CD4-positive, alpha-beta T cell treated with Interleukin-4 for 4 hours (primary cell): ENCODE data around the gene THAP11.
A peak's percentile ranks its signal among the peaks of the same experiment; 100 is the strongest.

Experiments
- DNase-seq: peaks from one replicate; pipeline ENCODE4 v3.0.0-alpha.2; 2020

Gene THAP11

DNA sequence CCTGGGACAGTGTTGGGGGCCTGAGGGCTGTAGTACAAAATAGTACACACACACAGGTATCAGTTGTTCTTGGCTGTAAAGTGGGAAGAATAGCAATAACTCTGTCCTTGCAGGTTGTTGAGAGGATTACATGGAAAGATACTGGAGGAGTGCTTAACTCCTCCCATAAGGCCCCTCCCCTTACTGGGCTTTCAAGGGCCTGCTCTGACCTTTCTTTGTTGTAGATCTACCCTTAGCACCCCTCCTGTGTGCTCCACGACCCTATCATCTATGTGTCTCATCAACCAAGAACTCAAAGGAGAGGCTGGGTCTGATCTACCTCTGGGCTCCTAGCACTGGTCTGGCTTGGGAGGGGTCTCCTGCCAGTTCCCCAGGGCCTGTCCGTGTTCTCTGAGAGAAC is 22.5 kb downstream of the THAP11 start:
- DNase-seq, result no peak

DNA sequence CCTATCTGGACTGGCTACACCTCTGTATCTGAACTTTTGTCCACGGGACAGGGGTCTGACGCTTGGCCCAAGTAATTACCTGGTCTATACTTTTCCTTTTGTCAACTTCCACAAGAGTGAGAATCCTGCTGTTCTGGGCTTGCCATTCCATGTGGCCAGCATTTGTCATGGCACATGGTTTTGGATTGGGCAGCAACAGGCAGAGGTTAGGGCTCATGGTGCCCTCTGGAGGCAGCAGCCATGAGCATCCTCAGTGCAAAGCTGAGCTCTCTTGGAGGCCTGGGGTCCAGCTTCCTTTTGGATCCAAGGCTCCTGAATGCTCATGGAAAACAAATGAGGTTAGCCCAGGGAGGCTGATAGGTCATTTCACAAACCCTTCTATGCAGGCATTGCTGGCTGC is 23.2 kb downstream of the THAP11 start:
- no peak for DNase-seq

DNA sequence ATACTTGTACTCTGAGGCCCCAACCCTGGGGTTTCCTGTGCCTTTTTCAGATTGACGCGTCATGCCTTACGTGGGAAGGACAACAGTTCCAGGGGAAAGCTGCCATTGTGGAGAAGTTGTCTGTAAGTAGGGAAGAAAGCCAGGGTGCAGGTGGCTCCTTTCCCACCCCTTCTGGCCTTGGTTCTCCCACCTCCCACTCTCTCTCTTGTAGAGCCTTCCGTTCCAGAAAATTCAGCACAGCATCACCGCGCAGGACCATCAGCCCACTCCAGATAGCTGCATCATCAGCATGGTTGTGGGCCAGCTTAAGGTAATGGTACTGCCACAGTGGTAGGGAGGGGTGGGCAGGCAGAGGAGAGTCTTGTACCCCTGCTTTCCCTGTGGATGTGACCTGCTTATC is 26.2 kb downstream of the THAP11 start:
- DNase-seq, result no peak

DNA sequence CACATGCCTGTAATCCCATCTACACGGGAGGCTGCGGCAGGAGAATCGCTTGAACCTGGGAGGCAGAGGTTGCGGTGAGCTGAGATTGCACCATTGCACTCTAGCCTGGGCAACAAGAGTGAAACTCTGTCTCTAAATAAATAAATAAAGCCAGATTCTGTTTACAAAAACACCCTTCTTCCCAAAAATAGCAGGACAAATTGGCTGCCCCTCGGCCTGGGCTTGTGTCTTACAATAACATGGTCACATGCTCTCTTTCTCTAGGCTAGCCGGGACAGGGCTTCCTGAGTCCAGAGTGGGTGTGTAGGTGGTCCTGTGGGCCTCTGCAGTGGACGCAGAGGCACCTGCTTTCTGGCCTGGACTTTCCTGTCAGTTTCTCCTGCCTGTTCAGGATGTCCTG is 27.5 kb downstream of the THAP11 start:
- no peak for DNase-seq

GRCh38 chr16:67871256-67871655 is 29.1 kb downstream of the THAP11 start:
- DNase-seq, result no peak

- no peak for DNase-seq
These were observed 30.1 kb downstream of the THAP11 start for GRCh38 chr16:67872131-67872630.

DNA sequence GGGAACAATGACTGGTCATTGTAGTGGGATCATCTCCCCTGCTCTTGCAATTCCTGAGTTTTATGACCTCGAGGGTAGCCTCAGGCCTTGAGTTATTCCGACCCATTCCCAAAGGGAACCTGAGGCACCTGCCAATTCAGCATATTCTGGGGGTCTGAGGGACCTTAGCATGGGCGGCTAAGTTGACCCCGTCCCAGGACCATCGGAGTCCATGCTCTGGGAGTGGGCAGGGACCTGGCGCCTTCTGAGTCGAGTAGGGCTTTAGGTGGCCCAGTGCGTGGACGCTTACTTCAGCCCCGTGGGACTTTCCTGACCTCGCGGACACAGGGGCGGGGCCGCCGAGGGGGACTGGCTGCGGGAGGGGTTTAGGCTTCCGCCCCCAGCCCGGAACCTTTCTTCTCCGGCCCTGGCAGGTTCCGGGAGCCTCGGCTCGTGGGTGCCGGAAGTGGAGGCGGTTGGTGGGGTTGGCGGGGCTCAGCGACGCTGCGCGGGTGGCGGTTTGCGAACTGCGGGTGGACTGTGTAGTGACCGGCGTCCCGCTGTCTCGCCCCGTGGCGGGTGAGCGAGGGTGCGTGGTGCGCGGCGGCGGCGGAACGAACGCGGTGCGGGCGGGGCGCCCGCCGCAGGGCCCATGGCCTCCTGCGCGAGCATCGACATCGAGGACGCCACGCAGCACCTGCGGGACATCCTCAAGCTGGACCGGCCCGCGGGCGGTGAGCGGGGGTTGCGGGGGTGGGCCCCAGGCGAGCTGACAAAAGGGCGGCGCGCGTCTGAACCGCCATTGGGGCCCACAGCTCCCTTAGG is 30.7 kb downstream of the THAP11 start, which contains the start of gene EDC4:
Gene EDC4 (plus strand): TSS at position 422 of the 804 bp plus-strand sequence. CDS start 210 bp downstream, at position 632.
- DNase-seq, result peak; percentile 87

- no peak for DNase-seq
These were observed 31.6 kb downstream of the THAP11 start for GRCh38 chr16:67873435-67874370.

- DNase-seq, result no peak
These were observed 32.3 kb downstream of the THAP11 start for GRCh38 chr16:67874372-67874771.

GRCh38 chr16:67877064-67877463 is 34.9 kb downstream of the THAP11 start:
- DNase-seq, result no peak

DNA sequence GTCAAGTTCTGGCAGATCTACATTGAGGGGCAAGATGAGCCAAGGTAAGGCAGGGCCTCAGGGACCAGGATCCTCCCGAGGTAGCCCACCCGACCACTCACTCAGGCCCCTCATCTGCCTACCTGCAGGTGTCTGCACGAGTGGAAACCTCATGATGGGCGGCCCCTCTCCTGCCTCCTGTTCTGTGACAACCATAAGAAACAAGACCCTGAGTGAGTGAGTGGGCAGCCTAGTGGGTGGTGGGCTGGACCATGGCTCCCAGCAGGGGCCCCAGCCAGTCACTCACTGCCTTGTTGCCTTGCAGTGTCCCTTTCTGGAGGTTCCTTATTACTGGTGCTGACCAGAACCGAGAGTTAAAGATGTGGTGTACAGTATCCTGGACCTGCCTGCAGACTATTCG is 36.1 kb downstream of the THAP11 start:
- DNase-seq, result no peak

DNA sequence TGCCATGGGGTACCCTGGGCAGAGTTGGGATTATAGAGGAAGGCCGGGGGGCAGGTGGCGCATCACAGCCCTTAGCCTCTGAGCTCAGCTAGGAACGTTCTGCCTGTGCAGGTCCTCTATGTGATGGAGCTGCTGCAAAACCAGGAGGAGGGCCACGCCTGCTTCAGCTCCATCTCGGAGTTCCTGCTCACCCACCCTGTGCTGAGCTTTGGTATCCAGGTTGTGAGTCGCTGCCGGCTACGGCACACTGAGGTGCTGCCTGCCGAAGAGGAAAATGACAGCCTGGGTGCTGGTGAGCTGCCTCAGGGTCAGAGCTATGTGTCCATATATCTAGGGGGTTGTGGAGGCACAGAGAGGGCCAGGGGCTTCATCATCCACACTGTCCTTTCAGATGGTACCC is 36.7 kb downstream of the THAP11 start:
- DNase-seq, result no peak

GRCh38 chr16:67879462-67879861 is 37.3 kb downstream of the THAP11 start:
- no peak for DNase-seq

DNA sequence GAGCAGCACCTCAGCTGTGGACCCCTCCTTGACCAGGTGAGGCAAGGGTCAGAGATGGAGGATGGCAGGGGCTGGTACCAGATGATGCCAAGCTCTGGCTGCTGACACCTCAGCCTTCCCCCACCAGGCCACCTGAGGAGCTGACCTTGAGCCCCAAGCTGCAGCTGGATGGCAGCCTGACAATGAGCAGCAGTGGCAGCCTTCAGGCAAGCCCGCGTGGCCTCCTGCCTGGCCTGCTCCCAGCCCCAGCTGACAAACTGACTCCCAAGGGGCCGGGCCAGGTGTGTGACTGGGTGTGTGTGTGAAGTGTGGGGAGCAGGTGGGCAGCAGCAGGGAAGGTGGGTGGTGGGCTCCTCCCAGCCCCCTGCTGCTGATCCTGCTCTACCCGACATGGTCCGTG is 37.8 kb downstream of the THAP11 start:
- DNase-seq, result no peak

DNA sequence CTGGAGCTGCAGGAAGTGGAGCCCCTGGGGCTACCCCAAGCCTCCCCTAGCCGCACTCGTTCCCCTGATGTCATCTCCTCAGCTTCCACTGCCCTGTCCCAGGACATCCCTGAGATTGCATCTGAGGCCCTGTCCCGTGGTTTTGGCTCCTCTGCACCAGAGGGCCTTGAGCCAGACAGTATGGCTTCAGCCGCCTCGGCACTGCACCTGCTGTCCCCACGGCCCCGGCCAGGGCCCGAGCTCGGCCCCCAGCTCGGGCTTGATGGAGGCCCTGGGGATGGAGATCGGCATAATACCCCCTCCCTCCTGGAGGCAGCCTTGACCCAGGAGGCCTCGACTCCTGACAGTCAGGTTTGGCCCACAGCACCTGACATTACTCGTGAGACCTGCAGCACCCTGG is 38.5 kb downstream of the THAP11 start:
- no peak for DNase-seq

- DNase-seq, result no peak
These were observed 39.6 kb downstream of the THAP11 start for GRCh38 chr16:67881621-67882161.

DNA sequence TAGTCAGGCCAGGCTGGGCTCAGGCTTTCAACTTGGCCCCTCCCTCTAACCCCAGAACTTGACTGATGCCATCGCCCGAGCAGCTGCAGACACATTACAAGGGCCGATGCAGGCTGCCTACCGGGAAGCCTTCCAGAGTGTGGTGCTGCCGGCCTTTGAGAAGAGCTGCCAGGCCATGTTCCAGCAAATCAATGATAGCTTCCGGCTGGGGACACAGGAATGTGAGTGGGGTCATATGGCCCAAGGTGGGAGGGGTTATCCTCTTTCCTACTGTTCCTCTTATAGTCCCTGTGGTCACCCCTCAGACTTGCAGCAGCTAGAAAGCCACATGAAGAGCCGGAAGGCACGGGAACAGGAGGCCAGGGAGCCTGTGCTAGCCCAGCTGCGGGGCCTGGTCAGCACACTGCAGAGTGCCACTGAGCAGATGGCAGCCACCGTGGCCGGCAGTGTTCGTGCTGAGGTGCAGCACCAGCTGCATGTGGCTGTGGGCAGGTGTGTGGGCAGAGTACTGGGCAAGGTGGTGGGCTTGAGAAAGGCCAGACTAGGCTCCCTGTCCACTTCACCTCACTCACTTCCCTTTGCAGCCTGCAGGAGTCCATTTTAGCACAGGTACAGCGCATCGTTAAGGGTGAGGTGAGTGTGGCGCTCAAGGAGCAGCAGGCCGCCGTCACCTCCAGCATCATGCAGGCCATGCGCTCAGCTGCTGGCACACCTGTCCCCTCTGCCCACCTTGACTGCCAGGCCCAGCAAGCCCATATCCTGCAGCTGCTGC is 40.4 kb downstream of the THAP11 start:
- DNase-seq, result no peak

- no peak for DNase-seq
These were observed 41.2 kb downstream of the THAP11 start for GRCh38 chr16:67883146-67883871.

DNA sequence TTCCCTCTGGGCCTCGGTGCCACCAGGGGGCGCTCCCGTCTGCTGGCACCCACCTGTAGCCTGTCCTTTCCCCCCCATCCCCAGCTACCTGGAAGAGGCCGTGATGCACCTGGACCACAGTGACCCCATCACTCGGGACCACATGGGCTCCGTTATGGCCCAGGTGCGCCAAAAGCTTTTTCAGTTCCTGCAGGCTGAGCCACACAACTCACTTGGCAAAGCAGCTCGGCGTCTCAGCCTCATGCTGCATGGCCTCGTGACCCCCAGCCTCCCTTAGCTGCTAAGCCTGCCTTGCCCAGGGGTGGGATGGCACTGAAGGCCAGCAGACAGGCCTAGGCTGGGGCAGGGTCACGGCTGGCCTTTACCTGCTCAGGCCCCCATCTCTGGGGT is 41.7 kb downstream of the THAP11 start:
- peak; percentile 55 for DNase-seq

DNA sequence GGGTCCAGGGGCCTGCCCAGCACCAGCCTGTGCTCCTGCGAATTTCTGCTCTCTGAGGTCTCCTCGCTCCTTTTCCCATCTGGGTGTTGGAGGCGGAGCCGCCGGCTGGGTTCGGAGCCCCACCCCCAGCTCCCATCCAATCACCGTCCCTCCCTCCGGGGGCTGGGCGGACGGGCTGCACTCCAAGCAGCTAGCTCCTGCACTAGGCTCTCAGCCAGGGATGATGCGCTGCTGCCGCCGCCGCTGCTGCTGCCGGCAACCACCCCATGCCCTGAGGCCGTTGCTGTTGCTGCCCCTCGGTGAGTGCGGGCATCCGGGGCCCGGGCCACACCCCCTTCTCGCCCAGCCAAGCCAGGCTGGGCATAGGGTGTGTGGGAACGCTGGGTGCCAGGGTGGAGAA is 42.6 kb downstream of the THAP11 start, which contains the start of gene NRN1L:
Gene NRN1L (plus strand): TSS at position 202 of the 400 bp plus-strand sequence. CDS start 19 bp downstream, at position 221.
- no peak for DNase-seq

GRCh38 chr16:67885545-67885944 is 43.4 kb downstream of the THAP11 start:
- no peak for DNase-seq

GRCh38 chr16:67885976-67886375 is 43.9 kb downstream of the THAP11 start:
- no peak for DNase-seq
